PC-3 (cell line): ENCODE results near the gene CPLX4.

Experiments
- EZH2 ChIP-seq: fragments of 300-600 bp; sonication (generic); IDR thresholded peaks from one replicate; pipeline ENCODE4 v1.6.1; 2017; ENCODE audit warnings: antibody characterized with exemption, mild to moderate bottlenecking, low read length; ENCODE audit not compliant: unreplicated experiment
- EZH2phosphoT487 ChIP-seq: fragments of 300-600 bp; sonication (generic); IDR thresholded peaks from 2 replicates; pipeline ENCODE4 v1.6.1; 2018; ENCODE audit warnings: mild to moderate bottlenecking, antibody characterized with exemption, low read length, borderline replicate concordance
- TF ChIP-seq, protein P1 (sequence below): fragments of 300-600 bp; sonication (generic); conservative IDR thresholded peaks from 2 replicates; pipeline ENCODE4 v1.5.1; 2017; ENCODE audit warnings: antibody characterized with exemption, low read depth, mild to moderate bottlenecking, low read length

DNA sequence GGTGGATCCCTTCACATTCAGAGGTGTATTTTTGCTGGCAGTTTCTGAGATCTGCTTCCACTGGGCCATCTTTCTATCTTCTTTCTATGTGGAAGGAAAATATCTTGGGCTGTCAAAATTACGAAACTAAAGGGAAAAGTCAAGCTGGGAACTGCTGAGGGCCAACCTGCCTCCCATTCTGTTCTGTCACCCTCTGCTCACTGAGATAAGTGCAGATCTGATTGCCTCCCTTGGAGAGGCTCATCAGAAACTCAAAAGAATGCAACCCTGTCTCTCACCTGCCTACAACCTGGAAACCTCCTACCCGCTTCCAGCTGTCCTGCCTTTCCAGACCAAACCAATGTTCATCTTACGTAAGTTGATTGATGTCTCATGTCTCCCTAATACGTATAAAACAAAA is 71.7 kb downstream of the CPLX4 start:
- TF ChIP-seq, protein P1, sequence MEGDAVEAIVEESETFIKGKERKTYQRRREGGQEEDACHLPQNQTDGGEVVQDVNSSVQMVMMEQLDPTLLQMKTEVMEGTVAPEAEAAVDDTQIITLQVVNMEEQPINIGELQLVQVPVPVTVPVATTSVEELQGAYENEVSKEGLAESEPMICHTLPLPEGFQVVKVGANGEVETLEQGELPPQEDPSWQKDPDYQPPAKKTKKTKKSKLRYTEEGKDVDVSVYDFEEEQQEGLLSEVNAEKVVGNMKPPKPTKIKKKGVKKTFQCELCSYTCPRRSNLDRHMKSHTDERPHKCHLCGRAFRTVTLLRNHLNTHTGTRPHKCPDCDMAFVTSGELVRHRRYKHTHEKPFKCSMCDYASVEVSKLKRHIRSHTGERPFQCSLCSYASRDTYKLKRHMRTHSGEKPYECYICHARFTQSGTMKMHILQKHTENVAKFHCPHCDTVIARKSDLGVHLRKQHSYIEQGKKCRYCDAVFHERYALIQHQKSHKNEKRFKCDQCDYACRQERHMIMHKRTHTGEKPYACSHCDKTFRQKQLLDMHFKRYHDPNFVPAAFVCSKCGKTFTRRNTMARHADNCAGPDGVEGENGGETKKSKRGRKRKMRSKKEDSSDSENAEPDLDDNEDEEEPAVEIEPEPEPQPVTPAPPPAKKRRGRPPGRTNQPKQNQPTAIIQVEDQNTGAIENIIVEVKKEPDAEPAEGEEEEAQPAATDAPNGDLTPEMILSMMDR, result no peak
- TF ChIP-seq EZH2, result no peak
- TF ChIP-seq EZH2phosphoT487, result no peak
